Endothelial cell of umbilical vein (primary cell): Measurements from ENCODE around the gene DGKH. TPM values are rescaled to one million over a fixed set of nuclear protein-coding genes. Genes with fewer than 3 reads are reported as not detected.

ENCODE experiments used
- BruUV-seq: library from RNA; stranded (reverse); fragments of 400-500 nt; replicated peaks from 2 replicates; lab custom pipeline; 2021; lab: Mats Ljungman, UMichigan
- CTCF ChIA-PET: fragments of 300-600, 350-600 bp; sonication (Branson Sonifier 250); formaldehyde crosslinking; loops from one replicate; lab custom pipeline; 2021; ENCODE audit warnings: antibody characterized with exemption, inconsistent platforms; lab: Charles Lee
- POLR2A ChIA-PET: fragments of 300-600, 350-600 bp; sonication (Branson Sonifier 250); formaldehyde crosslinking; loops from one replicate; lab custom pipeline; 2021; ENCODE audit warnings: antibody characterized with exemption, inconsistent platforms; lab: Charles Lee
- DNase-seq: peaks from one replicate; pipeline ENCODE4 v3.0.0-alpha.2; 2011; ENCODE audit warnings: low read depth, low spot score
- FAIRE-seq: peaks from 2 replicates; lab custom pipeline; 2011; peaks lifted over from hg19 to GRCh38; lab: Jason Lieb, UNC
- H2AFZ ChIP-seq: 2 replicates; pipeline ENCODE4 v1.6.0; 2012; ENCODE audit warnings: low read depth, low read length, control low read depth, inconsistent platforms
- H3K27ac ChIP-seq: 2 replicates; pipeline ENCODE4 v1.5.1; 2011; ENCODE audit warnings: low read depth, mild to moderate bottlenecking, control low read depth, low read length, moderate library complexity; ENCODE audit not compliant: insufficient read depth
- H3K27me3 ChIP-seq, 2 experiments: 2 replicates each; pipeline versions ENCODE4 v1.6.0 to v1.6.1; 2011; ENCODE audit warnings: low read length in 2 of 2, mixed read lengths in 1 of 2; ENCODE audit not compliant: control insufficient read depth in 2 of 2, insufficient read depth in 2 of 2
- H3K36me3 ChIP-seq, 2 experiments: 2 replicates in 1 of 2; 3 replicates in 1 of 2; pipeline ENCODE4 v1.5.1; 2011; ENCODE audit warnings: low read length in 2 of 2, mild to moderate bottlenecking in 1 of 2, moderate library complexity in 1 of 2; ENCODE audit not compliant: control insufficient read depth in 2 of 2, insufficient read depth in 2 of 2; ENCODE audit errors: extremely low read depth in 1 of 2
- H3K4me1 ChIP-seq: 3 replicates; pipeline ENCODE4 v1.5.1; 2011; ENCODE audit warnings: mild to moderate bottlenecking, low read length; ENCODE audit not compliant: control insufficient read depth, insufficient read depth; ENCODE audit errors: extremely low read depth
- H3K4me2 ChIP-seq: 2 replicates; pipeline ENCODE4 v1.6.1; 2011; ENCODE audit warnings: low read length, control low read depth, mixed read lengths; ENCODE audit not compliant: insufficient read depth
- H3K4me3 ChIP-seq, 3 experiments: fragments of 200-600 bp in 1 of 3; sonication (generic), shearing (Covaris generic) in 1 of 3; replicated peaks in 1 of 3; 2 replicates each; pipeline ENCODE4 v1.5.1; 2011 to 2016; ENCODE audit warnings: control low read depth in 3 of 3, low read length in 3 of 3, mild to moderate bottlenecking in 2 of 3, inconsistent platforms in 1 of 3, low read depth in 1 of 3, moderate library complexity in 1 of 3; ENCODE audit not compliant: insufficient read depth in 1 of 3
- H3K79me2 ChIP-seq: 2 replicates; pipeline ENCODE4 v1.6.0; 2012; ENCODE audit warnings: low read length, inconsistent platforms; ENCODE audit not compliant: control insufficient read depth, insufficient read depth
- H3K9ac ChIP-seq: replicated peaks from 2 replicates; pipeline ENCODE3; 2011; ENCODE audit warnings: low read length, control low read depth; ENCODE audit not compliant: insufficient read depth; ENCODE audit errors: extremely low read depth
- H3K9me1 ChIP-seq: replicated peaks from 3 replicates; pipeline ENCODE4 v1.6.0; 2011; ENCODE audit warnings: mild to moderate bottlenecking, low read length; ENCODE audit not compliant: control insufficient read depth, insufficient read depth; ENCODE audit errors: extremely low read depth
- H3K9me3 ChIP-seq: replicated peaks from 2 replicates; pipeline ENCODE4 v1.5.1; 2012; ENCODE audit warnings: low read length, inconsistent platforms; ENCODE audit not compliant: control insufficient read depth, insufficient read depth
- H4K20me1 ChIP-seq: replicated peaks from 2 replicates; pipeline ENCODE3; 2011; ENCODE audit warnings: mild to moderate bottlenecking, low read length; ENCODE audit not compliant: control insufficient read depth, insufficient read depth; ENCODE audit errors: extremely low read depth
- EZH2 ChIP-seq: IDR thresholded peaks from 2 replicates; pipeline ENCODE4 v1.6.1; 2012; ENCODE audit warnings: borderline replicate concordance, low read depth, mild to moderate bottlenecking, moderate library complexity, low read length, inconsistent platforms; ENCODE audit not compliant: severe bottlenecking
- FOS ChIP-seq: IDR thresholded peaks from 2 replicates; pipeline ENCODE4 v1.6.1; 2011; ENCODE audit warnings: mild to moderate bottlenecking, low read length, moderate library complexity, borderline replicate concordance; ENCODE audit not compliant: insufficient read depth
- GATA2 ChIP-seq: IDR thresholded peaks from 2 replicates; pipeline ENCODE4 v1.7.0; 2011; ENCODE audit warnings: low read depth, mild to moderate bottlenecking, moderate library complexity, mixed read lengths, low read length; ENCODE audit not compliant: insufficient read length, insufficient read depth
- JUN ChIP-seq: IDR thresholded peaks from 2 replicates; pipeline ENCODE4 v1.6.1; 2011; ENCODE audit warnings: borderline replicate concordance, low read depth; ENCODE audit not compliant: insufficient read length, insufficient read depth
- MYC ChIP-seq: IDR thresholded peaks from one replicate; pipeline ENCODE4 v1.6.1; 2011; ENCODE audit warnings: mild to moderate bottlenecking, low read depth, low read length
- POLR2A ChIP-seq: IDR thresholded peaks from 2 replicates; pipeline ENCODE4 v1.6.1; 2012; ENCODE audit warnings: low read depth, mild to moderate bottlenecking, control low read depth, low read length
- POLR2AphosphoS5 ChIP-seq: IDR thresholded peaks from 2 replicates; pipeline ENCODE4 v1.6.1; 2012; ENCODE audit warnings: low read depth, mild to moderate bottlenecking, control low read depth, low read length, moderate library complexity; ENCODE audit not compliant: insufficient read depth
- dilution Hi-C: fragments of 300-500 bp; cut with MboI; formaldehyde crosslinking; loops from one replicate; pipeline ENCODE4 v1.15.0; 2019; ENCODE audit warnings: low sequenced_read_pairs; ENCODE audit not compliant: extremely low pct_ligation_motif_present
- intact Hi-C: fragments of 100-400 bp; cut with micrococcal nuclease; formaldehyde crosslinking; loops from one replicate; pipeline ENCODE4 v1.10.0; 2022
- polyA plus RNA-seq, 4 experiments: library from polyadenylated mRNA; depleted of rRNA in 3 of 4; stranded (reverse) in 3 of 4; unstranded in 1 of 4; fragments of >200 nt; gene quantifications; 2 replicates each; pipeline versions ENCODE4 v1.2.1 to v1.2.3, GENCODE V29; 2011 to 2012; ENCODE audit warnings: missing spikeins in 1 of 4
- total RNA-seq: library from RNA; stranded (reverse); gene quantifications from 2 replicates; pipeline ENCODE4 v1.2.3, GENCODE V29; 2021
- TF ChIP-seq, protein P1 (sequence below): IDR thresholded peaks from 2 replicates; pipeline ENCODE4 v1.6.1; 2011; ENCODE audit not compliant: insufficient read depth, insufficient read length
- TF ChIP-seq, protein P2 (sequence below), 2 donors: IDR thresholded peaks; 1 replicate in 1 of 2; 2 replicates in 1 of 2; pipeline ENCODE4 v1.5.1; 2011; ENCODE audit warnings: low read length in 2 of 2, mild to moderate bottlenecking in 2 of 2, moderate library complexity in 2 of 2, control low read depth in 1 of 2, inconsistent platforms in 1 of 2, low read depth in 1 of 2; ENCODE audit not compliant: insufficient read depth in 1 of 2; ENCODE audit errors: extremely low read depth in 1 of 2

DGKH gene
- total and polyA plus RNA-seq, 2 donors (not counting 3 experiments of a cell fraction or from before 2014, with no cell fraction given): 4.1 to 30.1 TPM

DNA sequence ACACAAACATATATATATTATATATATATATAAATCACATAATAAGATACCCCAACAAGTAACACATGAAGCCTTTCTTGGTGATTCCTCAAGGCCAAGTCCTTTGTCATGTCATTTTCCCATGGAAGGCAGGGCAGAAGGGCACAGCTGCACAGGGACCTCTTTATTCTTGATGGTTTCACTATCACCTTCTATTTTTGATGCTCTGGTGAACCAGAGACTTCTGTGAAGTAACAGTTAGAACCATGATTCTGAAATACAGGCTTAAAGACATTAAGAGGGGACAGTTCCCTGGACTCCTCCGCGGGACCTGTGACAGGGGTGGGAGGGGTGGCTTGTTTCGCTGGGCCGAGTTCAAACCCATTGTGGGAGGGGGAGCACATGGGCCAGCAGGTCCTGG lies 104.0 kb downstream of the DGKH start:
- H3K9me1 ChIP-seq: peaks cover 4% of the 10 kb centered on the region
- intact Hi-C loops (no loop called here), dilution Hi-C loops (no loop called here)
- no TSS peak for BruUV-seq
- CTCF ChIA-PET: interaction anchor here (0.6 kb wide), 1 partner anchor 9 kb away, joined by 3 read pairs; no protein-coding TSS in a partner anchor
- no peaks in the 10 kb centered on the region for H3K36me3 ChIP-seq
- no peak overlapping the region for H3K4me3 ChIP-seq
- no peaks in the 10 kb centered on the region for H4K20me1 ChIP-seq
- no peak overlapping the region for H3K9ac ChIP-seq
- H3K4me2 ChIP-seq: no peak overlapping the region
- FAIRE-seq (no peak), DNase-seq (no peak)
- TF ChIP-seq MYC (no peak), POLR2A (no peak), GATA2 (no peak), EZH2 (no peak), FOS (no peak), POLR2AphosphoS5 (no peak), JUN (no peak)
- TF ChIP-seq, protein P1, sequence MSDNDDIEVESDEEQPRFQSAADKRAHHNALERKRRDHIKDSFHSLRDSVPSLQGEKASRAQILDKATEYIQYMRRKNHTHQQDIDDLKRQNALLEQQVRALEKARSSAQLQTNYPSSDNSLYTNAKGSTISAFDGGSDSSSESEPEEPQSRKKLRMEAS: no peak
- TF ChIP-seq, protein P2, sequence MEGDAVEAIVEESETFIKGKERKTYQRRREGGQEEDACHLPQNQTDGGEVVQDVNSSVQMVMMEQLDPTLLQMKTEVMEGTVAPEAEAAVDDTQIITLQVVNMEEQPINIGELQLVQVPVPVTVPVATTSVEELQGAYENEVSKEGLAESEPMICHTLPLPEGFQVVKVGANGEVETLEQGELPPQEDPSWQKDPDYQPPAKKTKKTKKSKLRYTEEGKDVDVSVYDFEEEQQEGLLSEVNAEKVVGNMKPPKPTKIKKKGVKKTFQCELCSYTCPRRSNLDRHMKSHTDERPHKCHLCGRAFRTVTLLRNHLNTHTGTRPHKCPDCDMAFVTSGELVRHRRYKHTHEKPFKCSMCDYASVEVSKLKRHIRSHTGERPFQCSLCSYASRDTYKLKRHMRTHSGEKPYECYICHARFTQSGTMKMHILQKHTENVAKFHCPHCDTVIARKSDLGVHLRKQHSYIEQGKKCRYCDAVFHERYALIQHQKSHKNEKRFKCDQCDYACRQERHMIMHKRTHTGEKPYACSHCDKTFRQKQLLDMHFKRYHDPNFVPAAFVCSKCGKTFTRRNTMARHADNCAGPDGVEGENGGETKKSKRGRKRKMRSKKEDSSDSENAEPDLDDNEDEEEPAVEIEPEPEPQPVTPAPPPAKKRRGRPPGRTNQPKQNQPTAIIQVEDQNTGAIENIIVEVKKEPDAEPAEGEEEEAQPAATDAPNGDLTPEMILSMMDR (IDR thresholded peaks at IDR 0.05; ENCODE audit: extremely low read depth in 1 of 2, insufficient read depth in 1 of 2, low read depth in 1 of 2, low read length in 2 of 2): no peak
- H3K27ac ChIP-seq: no peak overlapping the region
- H3K27me3 ChIP-seq: no peaks in the 10 kb centered on the region
- peaks cover 15% of the 10 kb centered on the region for H3K4me1 ChIP-seq
- H3K79me2 ChIP-seq: peaks cover 9% of the 10 kb centered on the region
- no peak overlapping the region for H2AFZ ChIP-seq
- H3K9me3 ChIP-seq: no peaks in the 10 kb centered on the region
- POLR2A ChIA-PET: no interaction called here
